ENCODE data around the gene FRMPD4.

GRCh38 chrX:12567857-12568256, 429.6 kb downstream of the FRMPD4 start:
- TF ChIP-seq POLR2A (IDR thresholded peaks at IDR 0.05; ENCODE audit: low read length) (no peak), GATA1 (IDR thresholded peaks at IDR 0.05; ENCODE audit: low read depth, low read length) (no peak)
